ENCODE data around the gene FAM133A. TPM values are rescaled to one million over a fixed set of nuclear protein-coding genes. Genes with fewer than 3 reads are reported as not detected.
A peak's percentile ranks its signal among the peaks of the same experiment; 100 is the strongest.

Gene FAM133A
- polyA plus RNA-seq, 1 donor from 2014 or later = 6.4 TPM

DNA sequence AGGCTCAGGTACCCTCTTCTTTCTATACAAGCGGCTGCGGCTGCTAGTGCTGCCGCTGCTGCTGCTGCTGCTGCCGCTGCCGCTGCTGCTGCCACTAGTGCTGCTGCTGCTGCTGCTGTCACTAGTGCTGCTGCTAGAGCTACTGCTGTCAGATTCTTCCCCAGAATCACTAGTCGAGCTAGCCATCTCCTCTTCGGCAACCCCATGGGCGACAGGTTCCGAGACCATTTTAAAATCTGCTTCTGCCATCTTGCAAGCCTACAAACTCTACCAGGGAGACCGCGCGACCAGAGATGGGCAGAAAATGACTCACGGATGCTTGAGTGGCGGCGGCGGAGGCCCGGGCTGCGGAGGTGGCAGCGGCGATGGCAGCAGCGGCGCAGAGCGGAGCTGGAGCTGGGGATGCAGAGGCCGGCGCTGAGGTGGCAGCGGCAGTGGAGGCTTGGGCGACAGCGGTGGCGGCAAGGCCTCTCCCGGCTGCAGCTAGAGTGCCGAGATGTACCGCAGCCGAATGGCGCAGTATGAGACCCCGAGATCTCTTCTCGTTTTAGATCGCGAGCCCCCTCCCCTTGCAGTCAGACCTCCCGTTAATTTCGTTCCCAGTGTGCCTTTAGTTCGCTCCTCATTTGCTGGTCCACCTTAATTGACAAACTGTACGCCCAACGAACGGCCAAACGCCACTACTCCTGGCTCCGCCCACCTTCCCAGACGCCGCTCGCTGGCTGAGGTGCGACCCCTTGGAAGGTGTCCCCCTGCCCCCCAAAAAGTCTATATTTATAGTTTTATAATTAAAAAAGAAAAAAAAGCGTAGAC, 744 bp upstream of the FAM133A start, which contains the start of gene NAP1L3:
TSS of gene NAP1L3 (minus strand) at position 523 of the 813 bp plus-strand sequence. CDS start at position 249, 274 bp downstream.
- Histone ChIP-seq H3K4me2 (ENCODE audit: low read length) (peak within 1 kb of the TSS; percentile 69), H3K9me2 (ENCODE audit: insufficient read depth, low read length) (no peaks in the 10 kb centered on the region), H3K27ac (ENCODE audit: low read length) (peak within 1 kb of the TSS; percentile 97), H3F3A (ENCODE audit: insufficient read depth, low read length, poor library complexity, severe bottlenecking) (no peaks in the 10 kb centered on the region), H3K4me3 (ENCODE audit: low read length) (peak within 1 kb of the TSS; percentile 81), H3K79me2 (replicated peaks; ENCODE audit: insufficient read depth, low read length) (peaks cover 18% of the 10 kb centered on the region), H3K27me3 (ENCODE audit: insufficient read depth, low read depth, low read length) (no peaks in the 10 kb centered on the region), H2AFZ (ENCODE audit: low read depth, low read length) (peak within 1 kb of the TSS; percentile 90), H3K9ac (ENCODE audit: low read length) (peak within 1 kb of the TSS; percentile 96), H3K9me3 (ENCODE audit: low read length) (no peaks in the 10 kb centered on the region), H3K36me3 (ENCODE audit: insufficient read depth, low read length) (no peaks in the 10 kb centered on the region), H4K20me1 (ENCODE audit: insufficient read depth) (no peaks in the 10 kb centered on the region)
- TF ChIP-seq TAF1 (IDR thresholded peaks at IDR 0.05; ENCODE audit: low read depth) (peak; percentile 93), POLR2AphosphoS5 (IDR thresholded peaks at IDR 0.05) (peak; percentile 88), EP300 (conservative IDR thresholded peaks at IDR 0.05; ENCODE audit: poor library complexity, severe bottlenecking) (peak; percentile 42), MXI1 (conservative IDR thresholded peaks at IDR 0.05; ENCODE audit: poor library complexity, severe bottlenecking) (no peak), RAD21 (conservative IDR thresholded peaks at IDR 0.05) (peak; percentile 40)
- TF ChIP-seq, protein P1, sequence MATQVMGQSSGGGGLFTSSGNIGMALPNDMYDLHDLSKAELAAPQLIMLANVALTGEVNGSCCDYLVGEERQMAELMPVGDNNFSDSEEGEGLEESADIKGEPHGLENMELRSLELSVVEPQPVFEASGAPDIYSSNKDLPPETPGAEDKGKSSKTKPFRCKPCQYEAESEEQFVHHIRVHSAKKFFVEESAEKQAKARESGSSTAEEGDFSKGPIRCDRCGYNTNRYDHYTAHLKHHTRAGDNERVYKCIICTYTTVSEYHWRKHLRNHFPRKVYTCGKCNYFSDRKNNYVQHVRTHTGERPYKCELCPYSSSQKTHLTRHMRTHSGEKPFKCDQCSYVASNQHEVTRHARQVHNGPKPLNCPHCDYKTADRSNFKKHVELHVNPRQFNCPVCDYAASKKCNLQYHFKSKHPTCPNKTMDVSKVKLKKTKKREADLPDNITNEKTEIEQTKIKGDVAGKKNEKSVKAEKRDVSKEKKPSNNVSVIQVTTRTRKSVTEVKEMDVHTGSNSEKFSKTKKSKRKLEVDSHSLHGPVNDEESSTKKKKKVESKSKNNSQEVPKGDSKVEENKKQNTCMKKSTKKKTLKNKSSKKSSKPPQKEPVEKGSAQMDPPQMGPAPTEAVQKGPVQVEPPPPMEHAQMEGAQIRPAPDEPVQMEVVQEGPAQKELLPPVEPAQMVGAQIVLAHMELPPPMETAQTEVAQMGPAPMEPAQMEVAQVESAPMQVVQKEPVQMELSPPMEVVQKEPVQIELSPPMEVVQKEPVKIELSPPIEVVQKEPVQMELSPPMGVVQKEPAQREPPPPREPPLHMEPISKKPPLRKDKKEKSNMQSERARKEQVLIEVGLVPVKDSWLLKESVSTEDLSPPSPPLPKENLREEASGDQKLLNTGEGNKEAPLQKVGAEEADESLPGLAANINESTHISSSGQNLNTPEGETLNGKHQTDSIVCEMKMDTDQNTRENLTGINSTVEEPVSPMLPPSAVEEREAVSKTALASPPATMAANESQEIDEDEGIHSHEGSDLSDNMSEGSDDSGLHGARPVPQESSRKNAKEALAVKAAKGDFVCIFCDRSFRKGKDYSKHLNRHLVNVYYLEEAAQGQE (IDR thresholded peaks at IDR 0.05; ENCODE audit: borderline replicate concordance) = peak; percentile 91

DNA sequence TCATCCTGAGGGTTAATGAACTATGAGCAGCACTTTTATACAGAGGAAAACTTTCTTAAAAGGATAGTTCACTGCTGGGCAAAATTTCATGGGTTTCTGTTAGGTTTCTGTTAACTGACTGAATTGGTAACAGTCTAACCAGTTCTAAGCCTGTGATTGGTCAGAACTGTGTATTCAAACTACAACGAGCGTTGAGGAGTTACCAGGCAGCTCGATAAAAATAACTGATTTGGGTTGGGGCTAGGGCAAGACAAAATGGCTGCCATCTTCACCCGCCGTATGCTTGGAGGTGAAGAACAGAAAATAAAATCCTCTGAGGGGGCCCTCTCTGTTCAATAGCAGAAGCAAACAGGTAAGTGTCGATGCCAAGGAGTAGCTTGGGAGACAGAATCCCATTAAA, 22.0 kb downstream of the FAM133A start:
- no peak overlapping the region for H3K27ac ChIP-seq (ENCODE audit: low read length)
- H3K79me2 ChIP-seq (replicated peaks; ENCODE audit: insufficient read depth, low read length) = no peaks in the 10 kb centered on the region
- TF ChIP-seq EZH2 (IDR thresholded peaks at IDR 0.05; ENCODE audit: borderline replicate concordance, insufficient read depth, low read length, poor library complexity, severe bottlenecking) = no peak
- TF ChIP-seq, protein P1 (IDR thresholded peaks at IDR 0.05; ENCODE audit: borderline replicate concordance) = no peak
- no peak for TF ChIP-seq TAF1 (IDR thresholded peaks at IDR 0.05; ENCODE audit: low read depth)
- no peak for TF ChIP-seq POLR2AphosphoS5 (IDR thresholded peaks at IDR 0.05)
- no peak for TF ChIP-seq RAD21 (conservative IDR thresholded peaks at IDR 0.05)
- TF ChIP-seq EP300 (conservative IDR thresholded peaks at IDR 0.05; ENCODE audit: poor library complexity, severe bottlenecking) = no peak
- TF ChIP-seq SMC3 (conservative IDR thresholded peaks at IDR 0.05; ENCODE audit: poor library complexity) = no peak
- TF ChIP-seq, protein P2, sequence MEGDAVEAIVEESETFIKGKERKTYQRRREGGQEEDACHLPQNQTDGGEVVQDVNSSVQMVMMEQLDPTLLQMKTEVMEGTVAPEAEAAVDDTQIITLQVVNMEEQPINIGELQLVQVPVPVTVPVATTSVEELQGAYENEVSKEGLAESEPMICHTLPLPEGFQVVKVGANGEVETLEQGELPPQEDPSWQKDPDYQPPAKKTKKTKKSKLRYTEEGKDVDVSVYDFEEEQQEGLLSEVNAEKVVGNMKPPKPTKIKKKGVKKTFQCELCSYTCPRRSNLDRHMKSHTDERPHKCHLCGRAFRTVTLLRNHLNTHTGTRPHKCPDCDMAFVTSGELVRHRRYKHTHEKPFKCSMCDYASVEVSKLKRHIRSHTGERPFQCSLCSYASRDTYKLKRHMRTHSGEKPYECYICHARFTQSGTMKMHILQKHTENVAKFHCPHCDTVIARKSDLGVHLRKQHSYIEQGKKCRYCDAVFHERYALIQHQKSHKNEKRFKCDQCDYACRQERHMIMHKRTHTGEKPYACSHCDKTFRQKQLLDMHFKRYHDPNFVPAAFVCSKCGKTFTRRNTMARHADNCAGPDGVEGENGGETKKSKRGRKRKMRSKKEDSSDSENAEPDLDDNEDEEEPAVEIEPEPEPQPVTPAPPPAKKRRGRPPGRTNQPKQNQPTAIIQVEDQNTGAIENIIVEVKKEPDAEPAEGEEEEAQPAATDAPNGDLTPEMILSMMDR (IDR thresholded peaks at IDR 0.05; ENCODE audit: poor library complexity, severe bottlenecking) = no peak
- no peak for TF ChIP-seq MXI1 (conservative IDR thresholded peaks at IDR 0.05; ENCODE audit: poor library complexity, severe bottlenecking)
- no peak overlapping the region for H3K9ac ChIP-seq (ENCODE audit: low read length)
- no peaks in the 10 kb centered on the region for H3F3A ChIP-seq (ENCODE audit: insufficient read depth, low read length, poor library complexity, severe bottlenecking)
- H4K20me1 ChIP-seq (ENCODE audit: insufficient read depth) = no peaks in the 10 kb centered on the region
- no peak overlapping the region for H2AFZ ChIP-seq (ENCODE audit: low read depth, low read length)
- no peak overlapping the region for H3K4me2 ChIP-seq (ENCODE audit: low read length)
- no peak overlapping the region for H3K4me3 ChIP-seq (ENCODE audit: low read length)
- H3K9me2 ChIP-seq (ENCODE audit: insufficient read depth, low read length) = no peaks in the 10 kb centered on the region
- no peaks in the 10 kb centered on the region for H3K36me3 ChIP-seq (ENCODE audit: insufficient read depth, low read length)
- H3K27me3 ChIP-seq (ENCODE audit: insufficient read depth, low read depth, low read length) = no peaks in the 10 kb centered on the region
- H3K9me3 ChIP-seq (ENCODE audit: low read length) = no peaks in the 10 kb centered on the region
